GM19035 (cell line): ENCODE results near the gene SMIM28.
"Not testable (repeated sequence)": the region's sequence is repeated elsewhere in the genome, so short reads cannot be mapped to it uniquely, and the experiment has no call there.

Experiments
- ATAC-seq: cut with Tn5 transposase; IDR thresholded peaks from one replicate; pipeline ENCODE4 v1.9.1; 2021; ENCODE audit not compliant: unreplicated experiment

The SMIM28 gene

DNA sequence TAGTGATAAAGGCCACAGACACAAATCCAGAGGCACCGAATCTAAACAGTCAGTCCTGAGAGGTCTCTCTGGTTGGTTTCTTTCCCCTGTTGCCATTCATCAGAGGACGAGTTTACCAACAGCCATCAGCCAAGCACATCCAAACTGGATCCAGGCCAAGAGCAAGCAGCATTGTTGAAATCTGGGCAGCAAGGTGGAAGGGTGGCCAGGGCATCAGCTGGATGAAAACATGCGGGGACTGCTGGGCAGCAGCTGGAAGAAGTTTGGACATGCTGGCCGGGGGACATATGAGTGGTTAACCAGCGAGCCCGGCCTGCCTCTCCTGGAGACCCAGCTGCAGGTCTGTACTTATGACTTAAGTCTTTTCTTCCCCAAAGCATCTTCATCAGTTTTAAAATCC, at the start of gene SMIM28:
SMIM28 (plus strand) TSS at position 62 of the 400 bp plus-strand sequence; CDS start at position 230, 168 bp downstream.
- no peak for ATAC-seq

DNA sequence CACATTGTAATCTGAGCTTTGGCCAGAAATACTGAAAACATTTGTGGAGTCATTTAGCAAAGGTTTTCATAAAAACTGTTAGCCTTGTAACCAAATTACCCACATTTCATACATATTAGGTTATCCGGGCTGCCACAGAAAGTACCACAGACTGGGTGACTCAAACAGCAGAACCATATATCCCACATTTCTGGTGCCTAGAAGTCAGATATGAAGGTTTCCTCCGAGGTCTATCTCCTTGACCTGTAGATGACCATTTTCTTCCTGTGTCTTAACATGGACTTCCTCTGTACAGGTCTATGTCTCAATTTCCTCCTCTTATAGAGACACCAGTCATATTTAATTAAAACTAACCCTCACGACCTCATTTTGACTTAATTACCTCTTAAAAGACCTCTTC, 49.5 kb upstream of the SMIM28 start:
- ATAC-seq, result no peak

DNA sequence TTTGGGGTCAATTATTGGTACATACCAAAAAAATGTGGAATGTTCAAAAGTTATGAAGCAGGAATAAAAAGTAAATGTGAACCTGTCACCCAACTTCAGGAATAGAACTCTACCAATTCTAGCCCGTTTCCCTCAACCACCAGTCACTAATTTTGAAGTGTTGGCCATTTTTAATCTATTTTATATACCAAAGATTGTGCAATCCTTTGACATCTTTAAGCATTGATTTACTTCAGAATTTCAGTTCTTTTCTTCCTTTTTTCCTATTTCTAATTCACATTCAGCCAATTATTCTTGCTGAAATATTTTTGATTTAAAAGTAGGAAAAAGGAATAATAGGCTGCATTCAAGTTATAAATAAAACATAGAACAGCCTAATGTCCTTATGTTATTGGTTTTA, 46.9 kb upstream of the SMIM28 start:
- no peak for ATAC-seq

DNA sequence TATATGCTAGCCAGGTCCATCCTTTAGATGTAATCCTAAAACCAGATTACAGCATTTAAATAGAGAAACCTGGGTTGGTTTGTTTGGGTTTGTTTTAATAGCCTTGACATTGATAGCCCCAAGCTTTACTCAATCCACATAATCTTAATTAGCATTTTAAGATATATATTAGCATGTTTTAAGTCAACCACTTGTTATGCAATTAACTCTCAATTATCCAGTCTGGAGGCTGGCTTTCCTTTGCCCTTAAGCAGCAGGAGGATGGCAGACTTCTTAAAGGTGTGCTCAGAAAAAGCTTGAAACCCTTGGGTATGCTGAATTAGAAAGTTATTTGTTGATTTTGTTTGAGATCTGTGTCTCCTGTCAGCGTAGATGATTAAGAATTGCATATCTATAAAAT, 46.3 kb upstream of the SMIM28 start:
- no peak for ATAC-seq

DNA sequence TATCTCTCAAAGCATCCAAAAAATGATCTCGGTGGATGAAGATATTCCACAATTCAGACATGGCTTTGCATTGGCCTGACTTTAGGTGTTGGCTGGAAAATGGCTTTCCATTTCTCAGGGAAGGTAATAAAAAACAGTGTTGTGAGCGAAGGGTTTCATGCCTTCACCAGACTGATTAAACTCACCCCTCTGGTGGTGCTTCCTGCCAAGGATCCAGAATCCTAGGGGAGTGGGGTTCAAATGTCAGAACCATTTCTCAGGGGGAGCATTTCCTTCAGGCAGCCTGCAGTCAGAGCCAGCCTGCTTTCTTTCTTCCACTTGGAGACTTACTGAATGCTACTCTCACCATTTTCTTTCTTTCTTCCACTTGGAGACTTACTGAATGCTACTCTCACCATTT, 45.7 kb upstream of the SMIM28 start:
- ATAC-seq, result no peak

DNA sequence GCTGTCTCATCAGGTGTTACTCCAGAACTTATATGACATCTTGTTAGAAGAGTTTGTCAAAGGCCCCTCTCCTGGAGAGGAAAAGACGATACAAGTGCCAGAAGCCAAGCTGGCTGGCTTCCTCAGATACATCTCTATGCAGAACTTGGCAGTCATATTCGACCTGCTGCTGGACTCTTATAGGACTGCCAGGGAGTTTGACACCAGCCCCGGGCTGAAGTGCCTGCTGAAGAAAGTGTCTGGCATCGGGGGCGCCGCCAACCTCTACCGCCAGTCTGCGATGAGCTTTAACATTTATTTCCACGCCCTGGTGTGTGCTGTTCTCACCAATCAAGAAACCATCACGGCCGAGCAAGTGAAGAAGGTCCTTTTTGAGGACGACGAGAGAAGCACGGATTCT, 43.7 kb upstream of the SMIM28 start:
- ATAC-seq, result no peak

DNA sequence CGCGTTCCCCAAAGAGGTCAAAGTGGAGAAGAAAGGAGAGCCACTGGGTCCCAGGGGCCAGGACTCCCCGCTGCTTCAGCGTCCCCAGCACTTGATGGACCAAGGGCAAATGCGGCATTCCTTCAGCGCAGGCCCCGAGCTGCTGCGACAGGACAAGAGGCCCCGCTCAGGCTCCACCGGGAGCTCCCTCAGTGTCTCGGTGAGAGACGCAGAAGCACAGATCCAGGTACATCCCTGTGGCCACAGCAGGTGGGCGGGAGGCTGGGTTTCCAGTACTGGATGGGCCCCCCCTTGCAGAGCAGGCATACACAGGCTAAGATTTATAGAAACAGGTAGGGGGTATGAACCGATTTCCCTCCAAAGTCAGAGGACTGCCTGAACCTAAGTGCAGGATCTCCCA, 42.7 kb upstream of the SMIM28 start:
- no peak for ATAC-seq

DNA sequence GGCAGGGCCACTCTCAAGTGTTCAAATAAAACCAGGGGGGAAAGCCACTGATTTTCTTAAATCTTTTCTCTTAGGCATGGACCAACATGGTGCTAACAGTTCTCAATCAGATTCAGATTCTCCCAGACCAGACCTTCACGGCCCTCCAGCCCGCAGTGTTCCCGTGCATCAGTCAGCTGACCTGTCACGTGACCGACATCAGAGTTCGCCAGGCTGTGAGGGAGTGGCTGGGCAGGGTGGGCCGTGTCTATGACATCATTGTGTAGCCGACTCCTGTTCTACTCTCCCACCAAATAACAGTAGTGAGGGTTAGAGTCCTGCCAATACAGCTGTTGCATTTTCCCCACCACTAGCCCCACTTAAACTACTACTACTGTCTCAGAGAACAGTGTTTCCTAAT, 41.5 kb upstream of the SMIM28 start:
- ATAC-seq, result no peak

DNA sequence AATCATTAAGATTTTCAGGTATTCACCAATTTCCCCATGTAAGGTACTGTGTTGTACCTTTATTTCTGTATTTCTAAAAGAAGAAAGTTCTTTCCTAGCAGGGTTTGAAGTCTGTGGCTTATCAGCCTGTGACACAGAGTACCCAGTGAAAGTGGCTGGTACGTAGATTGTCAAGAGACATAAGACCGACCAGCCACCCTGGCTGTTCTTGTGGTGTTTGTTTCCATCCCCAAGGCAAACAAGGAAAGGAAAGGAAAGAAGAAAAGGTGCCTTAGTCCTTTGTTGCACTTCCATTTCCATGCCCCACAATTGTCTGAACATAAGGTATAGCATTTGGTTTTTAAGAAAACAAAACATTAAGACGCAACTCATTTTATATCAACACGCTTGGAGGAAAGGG, 40.6 kb upstream of the SMIM28 start:
- ATAC-seq, result no peak

DNA sequence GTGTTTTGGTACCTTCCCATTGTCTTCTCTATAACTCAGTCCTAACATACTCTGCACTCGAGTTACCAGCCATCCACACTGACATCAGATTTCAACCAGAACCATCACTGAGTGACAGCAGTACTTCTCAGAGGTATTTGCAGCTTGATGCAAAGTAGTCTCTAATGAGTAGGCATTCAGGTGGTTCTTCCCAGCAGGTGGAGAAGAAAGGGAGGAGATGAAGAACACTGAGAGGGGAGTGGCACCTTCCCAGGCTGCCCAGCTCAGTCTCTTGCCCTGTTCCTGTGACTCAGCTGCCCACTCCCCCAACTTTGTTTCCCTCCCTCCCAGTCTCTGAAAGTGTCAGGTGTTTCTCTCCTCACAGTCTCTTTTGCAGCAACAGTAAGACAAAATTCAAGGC, 38.7 kb upstream of the SMIM28 start:
- ATAC-seq, result no peak

DNA sequence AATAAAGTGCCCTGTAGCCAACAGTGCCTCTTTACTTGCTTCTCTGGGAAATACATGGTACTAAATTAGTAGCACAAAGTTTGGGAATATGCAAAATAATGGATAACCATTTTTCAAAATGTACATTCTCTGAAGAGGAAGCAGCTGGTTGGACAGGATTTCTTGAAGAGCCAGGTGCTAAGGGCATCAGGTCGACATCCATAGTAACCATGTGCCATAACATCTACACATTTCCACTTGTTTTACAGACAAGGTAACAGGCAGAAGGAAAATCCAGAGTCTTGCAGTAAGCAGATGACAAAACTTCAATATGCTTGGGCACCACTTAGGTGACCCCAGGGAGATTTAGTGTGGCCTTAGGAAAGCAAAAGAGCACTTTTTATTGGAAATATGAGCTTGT, 36.5 kb upstream of the SMIM28 start:
- no peak for ATAC-seq

DNA sequence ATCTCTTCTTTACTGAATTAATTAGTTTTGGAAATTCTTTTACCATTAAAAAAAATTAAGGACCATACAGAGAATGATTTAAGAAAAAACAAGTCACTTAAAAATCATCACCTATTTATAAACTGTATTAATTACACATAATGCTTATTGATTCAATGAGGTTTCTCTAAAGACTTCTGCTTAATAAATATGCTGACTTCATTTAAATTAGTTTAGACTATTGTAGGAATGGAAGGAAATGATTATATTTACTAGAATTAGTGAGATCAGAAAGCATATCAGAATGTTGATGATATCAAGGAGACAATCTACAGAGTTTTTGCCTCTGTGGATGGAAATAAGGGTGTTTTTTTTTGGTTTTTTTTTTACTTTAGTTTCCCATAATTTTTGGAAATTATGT, 34.6 kb upstream of the SMIM28 start:
- no peak for ATAC-seq

DNA sequence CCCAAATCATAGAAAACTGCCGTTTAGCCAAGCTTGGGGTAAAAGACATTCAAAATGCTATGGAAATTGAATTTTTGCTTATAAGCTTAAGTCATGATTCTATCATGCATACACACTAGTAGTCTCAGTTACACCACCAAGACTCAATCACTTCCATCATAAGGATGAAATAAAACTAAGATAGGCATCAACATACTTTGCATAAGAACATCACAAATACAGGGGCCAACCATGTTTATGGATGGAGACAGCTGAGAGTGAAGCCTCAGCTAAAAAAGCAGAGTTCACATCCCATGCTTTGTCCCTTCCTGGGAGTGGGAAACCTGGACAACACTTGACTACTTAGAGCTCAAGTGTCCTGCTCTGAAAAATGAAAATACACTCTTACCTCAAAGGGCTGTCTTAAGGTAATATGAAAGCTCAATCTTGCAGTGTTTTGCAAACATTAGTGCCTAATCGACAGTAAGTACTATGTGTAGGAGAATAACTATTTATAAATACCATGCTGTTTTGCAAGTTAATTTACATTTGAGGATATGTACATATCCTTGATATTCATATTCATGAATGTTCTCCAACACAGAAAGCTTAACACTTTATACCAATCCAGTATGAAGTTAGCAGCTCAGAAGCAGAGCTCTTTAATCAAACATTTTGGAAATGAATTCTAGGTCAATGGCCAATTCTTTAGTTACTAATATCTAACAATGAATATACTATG, 32.0 kb upstream of the SMIM28 start:
- no peak for ATAC-seq

DNA sequence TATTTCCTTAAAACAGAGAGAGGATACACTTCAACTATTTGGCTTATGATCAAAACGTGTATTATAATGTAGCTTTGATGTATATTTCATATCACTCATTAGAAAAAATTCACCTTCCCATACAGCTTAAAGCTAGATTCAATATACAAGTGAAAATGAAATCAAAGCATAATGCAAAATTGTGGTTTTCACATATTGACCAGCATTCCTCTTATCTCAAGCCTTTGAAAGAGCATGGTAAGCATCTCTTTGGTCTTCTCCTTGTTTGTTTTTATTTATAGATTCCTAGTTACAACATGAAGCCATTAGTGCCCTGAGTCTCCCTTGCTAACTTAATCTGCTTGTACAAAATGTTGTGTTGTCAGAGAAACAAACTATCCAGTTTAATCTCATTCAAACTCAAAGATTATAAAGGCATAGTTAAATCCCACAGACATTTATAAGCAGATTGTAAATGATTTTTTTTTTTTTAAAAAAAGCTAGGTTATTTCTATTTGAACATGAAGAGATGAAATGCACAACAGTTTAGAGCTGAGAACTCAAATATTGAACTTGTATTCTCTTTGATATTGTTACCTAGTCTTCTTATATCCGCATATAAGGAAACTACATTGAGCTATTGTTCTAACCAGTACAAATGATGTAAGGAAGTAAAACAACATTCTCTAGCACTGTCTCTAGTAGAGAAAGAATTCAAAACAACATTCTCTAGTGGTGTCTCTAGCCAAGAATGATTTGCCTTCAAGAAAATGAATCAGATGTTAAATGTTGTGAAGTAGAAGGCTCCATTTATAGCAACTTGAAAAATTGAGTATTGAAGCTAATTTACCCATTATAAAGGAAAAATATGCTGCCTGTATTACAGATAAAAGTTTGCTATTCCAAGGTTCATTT, 31.2 kb upstream of the SMIM28 start:
- no peak for ATAC-seq

DNA sequence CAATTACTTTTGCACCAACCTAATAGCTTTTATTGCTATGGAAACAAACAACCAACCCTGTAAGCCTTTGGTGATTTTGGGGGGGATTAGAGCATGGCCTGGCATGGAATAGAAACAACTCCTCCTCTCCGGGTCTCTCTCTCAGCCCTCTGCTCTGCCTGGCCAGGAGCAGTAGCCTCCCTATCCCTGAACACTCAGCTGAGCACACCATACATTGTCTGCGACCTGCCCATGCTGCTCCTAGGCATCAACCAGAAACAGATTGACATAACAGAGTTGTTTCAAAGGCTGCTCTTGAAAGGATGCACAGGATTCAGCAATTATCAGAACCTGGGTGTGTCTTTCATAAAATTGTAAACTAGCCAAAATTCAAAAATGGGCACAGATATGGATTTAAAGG, 29.8 kb upstream of the SMIM28 start:
- no peak for ATAC-seq

DNA sequence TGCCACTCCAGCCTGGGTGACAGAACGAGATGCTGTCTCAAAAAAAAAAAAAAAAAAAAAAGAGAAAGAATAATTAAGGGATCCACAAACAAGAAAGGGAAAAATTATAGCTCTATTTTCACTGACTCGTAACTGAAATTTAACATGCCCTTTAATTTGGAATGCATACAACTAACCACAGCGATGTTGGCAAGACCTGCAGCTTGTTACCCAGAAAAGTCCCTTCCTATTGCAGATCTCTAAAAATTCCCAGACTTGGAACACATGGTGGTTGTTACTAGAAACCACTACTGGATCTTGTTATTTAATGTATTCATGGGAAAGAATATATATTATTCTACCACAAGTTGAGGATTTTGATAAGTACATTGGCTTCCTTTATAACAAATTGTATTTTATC, 27.8 kb upstream of the SMIM28 start:
- ATAC-seq, result no peak

DNA sequence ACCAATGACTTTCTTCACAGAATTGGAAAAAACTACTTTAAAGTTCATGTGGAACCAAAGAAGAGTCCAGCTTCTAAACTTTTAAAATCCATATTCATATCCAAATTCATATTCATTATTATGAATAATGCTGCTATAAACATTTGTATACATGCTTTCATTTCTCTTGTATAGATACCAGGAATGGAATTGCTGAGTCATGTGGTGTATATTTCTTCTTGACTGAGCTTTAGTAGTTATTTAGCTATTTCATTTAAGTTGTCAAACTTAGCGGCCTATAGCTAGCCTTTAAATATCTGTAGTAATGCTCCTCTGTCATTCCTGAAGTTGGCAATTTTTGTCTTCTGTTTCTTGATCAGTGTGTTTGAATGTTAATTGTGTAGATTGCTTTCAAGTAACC, 19.8 kb upstream of the SMIM28 start:
- no peak for ATAC-seq

DNA sequence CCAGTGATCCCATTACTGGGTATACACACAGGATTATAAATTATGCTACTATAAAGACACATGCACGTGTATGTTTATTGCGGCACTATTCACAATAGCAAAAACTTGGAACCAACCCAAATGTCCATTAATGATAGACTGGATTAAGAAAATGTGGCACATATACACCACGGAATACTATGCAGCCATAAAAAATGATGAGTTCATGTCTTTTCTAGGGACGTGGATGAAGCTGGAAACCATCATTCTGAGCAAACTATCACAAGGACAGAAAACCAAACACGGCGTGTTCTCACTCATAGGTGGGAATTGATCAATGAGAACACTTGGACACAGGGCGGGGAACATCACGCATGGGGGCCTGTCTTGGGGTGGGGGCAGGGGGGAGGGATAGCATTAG, 9.0 kb upstream of the SMIM28 start:
- ATAC-seq, result not testable (repeated sequence)

DNA sequence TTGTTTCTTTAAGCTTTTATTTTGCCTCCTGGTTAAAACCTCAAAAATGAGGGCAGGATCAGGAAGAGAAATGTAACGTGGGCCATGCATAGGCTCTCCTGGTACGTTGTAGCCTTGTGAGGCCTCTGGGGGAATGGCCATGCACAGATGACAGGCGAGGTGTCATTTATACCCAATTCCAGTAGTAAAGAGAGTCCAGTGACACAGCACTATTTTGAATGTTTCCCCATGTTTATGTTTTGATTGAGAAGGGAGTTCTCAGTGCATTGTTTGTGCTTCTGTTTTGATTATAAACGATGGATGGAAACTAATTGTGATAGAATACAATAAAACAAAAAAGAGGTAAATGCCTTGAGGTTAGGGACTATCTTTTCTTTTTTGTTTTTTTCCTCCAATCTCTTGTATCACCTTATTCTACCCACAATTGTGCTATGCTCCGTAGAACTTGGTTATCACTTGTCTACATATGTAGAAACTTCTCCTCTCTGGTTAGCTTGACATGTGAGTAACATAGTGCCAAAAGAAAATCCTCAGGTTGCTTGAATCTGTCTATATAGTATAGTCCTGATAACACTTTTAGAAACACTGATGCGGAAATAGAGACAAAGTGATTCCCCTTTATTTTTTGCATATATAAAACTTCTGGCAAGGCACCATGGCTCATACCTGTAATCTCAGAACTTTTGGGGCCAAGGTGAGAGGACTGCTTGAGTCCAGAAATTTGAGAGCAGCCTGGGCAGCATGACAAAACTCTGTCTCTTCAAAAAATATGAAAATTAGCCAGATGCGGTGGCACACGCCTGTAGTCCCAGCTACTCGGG, 6.9 kb upstream of the SMIM28 start:
- ATAC-seq, result no peak

DNA sequence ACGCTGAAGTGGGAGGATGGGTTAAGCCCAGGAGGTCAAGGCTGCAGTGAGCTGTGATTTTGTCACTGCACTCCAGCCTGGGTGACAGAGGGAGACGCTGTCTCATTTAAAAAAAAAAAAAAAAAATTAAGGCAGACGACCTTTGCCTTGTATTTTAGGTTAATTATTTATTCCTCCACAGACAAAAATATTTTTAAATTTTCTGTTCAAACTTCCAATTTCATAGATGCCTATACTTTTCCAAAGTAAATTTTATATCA, 6.3 kb upstream of the SMIM28 start:
- ATAC-seq, result no peak

DNA sequence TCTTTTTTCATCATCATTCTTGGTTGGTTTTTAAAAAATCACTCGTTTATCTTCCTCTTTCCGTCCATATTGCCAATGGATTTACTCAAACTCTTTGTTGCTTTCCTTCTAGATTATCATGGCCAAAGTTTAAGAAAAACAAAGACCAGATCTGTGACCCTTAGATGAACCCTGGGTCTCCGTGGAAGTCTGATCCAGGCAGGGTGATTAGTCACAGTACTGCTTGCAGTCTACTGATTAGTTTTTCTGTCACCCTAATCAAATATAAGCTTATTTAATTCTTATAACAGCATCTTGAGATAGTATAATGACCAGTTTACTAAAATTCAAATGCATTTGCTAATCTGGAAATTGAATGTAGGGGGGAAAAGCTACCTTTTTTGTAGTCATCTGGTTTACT, 6.0 kb upstream of the SMIM28 start:
- ATAC-seq, result no peak
